ENCODE measurements around the gene PCARE.

PCARE gene

DNA sequence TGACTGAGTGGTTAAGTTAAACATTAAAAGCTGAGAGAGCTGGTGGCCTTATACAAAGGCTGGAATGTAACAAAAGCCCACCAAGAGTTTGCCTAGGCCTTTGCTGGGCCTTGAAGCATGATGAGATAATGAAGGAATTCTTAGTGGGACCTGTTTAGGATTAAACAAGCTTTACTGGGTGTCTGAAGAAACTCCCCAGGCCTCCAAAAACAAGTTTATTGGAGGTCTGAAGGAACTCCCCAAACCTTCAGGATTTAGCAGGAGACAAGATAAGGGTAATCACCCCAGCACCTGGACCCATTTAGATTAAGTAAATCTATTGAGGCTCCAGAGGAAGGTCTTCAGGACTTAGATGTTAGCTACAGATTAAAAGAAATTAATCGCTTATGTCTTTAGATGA, 18.7 kb downstream of the PCARE start:
- Histone ChIP-seq H3K27ac (ENCODE audit: extremely low read depth, low read depth, low read length) (no peak overlapping the region), H3K4me3 (ENCODE audit: low read depth, low read length) (no peak overlapping the region), H3K4me1 (ENCODE audit: control insufficient read depth, insufficient read depth, low read length) (no peaks in the 10 kb centered on the region), H3K9me3 (ENCODE audit: control insufficient read depth, insufficient read depth, low read depth, low read length) (no peaks in the 10 kb centered on the region), H3K36me3 (ENCODE audit: control insufficient read depth in 2 of 2, insufficient read depth in 1 of 2, low read length in 2 of 2) (no peaks in the 10 kb centered on the region)
- ChIA-PET CTCF (interaction anchor here (0.6 to 1.1 kb wide), 4 partner anchors 11 to 1060 kb away, joined by 3 to 4 read pairs (median 3); no protein-coding TSS in a partner anchor), POLR2A (no interaction called here)
- TF ChIP-seq ZNF843 (tag by site-specific recombination; IDR thresholded peaks at IDR 0.05) (no peak), SCRT2 (tag by site-specific recombination; IDR thresholded peaks at IDR 0.05) (no peak), GLIS1 (tag by site-specific recombination; IDR thresholded peaks at IDR 0.05) (no peak), ZNF16 (tag by site-specific recombination; IDR thresholded peaks at IDR 0.05; ENCODE audit: low read depth) (no peak), ZNF112 (tag by site-specific recombination; IDR thresholded peaks at IDR 0.05) (no peak), ZNF776 (tag by site-specific recombination; IDR thresholded peaks at IDR 0.05; ENCODE audit: borderline replicate concordance) (no peak), ZNF37A (tag by site-specific recombination; IDR thresholded peaks at IDR 0.05) (no peak), ZNF654 (tag by site-specific recombination; IDR thresholded peaks at IDR 0.05; ENCODE audit: low read depth) (no peak), ZNF140 (tag by site-specific recombination; IDR thresholded peaks at IDR 0.05) (no peak)
- TF ChIP-seq, protein P1, sequence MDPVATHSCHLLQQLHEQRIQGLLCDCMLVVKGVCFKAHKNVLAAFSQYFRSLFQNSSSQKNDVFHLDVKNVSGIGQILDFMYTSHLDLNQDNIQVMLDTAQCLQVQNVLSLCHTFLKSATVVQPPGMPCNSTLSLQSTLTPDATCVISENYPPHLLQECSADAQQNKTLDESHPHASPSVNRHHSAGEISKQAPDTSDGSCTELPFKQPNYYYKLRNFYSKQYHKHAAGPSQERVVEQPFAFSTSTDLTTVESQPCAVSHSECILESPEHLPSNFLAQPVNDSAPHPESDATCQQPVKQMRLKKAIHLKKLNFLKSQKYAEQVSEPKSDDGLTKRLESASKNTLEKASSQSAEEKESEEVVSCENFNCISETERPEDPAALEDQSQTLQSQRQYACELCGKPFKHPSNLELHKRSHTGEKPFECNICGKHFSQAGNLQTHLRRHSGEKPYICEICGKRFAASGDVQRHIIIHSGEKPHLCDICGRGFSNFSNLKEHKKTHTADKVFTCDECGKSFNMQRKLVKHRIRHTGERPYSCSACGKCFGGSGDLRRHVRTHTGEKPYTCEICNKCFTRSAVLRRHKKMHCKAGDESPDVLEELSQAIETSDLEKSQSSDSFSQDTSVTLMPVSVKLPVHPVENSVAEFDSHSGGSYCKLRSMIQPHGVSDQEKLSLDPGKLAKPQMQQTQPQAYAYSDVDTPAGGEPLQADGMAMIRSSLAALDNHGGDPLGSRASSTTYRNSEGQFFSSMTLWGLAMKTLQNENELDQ (tag by site-specific recombination; IDR thresholded peaks at IDR 0.05; ENCODE audit: low read depth) = no peak
- TF ChIP-seq, protein P2, sequence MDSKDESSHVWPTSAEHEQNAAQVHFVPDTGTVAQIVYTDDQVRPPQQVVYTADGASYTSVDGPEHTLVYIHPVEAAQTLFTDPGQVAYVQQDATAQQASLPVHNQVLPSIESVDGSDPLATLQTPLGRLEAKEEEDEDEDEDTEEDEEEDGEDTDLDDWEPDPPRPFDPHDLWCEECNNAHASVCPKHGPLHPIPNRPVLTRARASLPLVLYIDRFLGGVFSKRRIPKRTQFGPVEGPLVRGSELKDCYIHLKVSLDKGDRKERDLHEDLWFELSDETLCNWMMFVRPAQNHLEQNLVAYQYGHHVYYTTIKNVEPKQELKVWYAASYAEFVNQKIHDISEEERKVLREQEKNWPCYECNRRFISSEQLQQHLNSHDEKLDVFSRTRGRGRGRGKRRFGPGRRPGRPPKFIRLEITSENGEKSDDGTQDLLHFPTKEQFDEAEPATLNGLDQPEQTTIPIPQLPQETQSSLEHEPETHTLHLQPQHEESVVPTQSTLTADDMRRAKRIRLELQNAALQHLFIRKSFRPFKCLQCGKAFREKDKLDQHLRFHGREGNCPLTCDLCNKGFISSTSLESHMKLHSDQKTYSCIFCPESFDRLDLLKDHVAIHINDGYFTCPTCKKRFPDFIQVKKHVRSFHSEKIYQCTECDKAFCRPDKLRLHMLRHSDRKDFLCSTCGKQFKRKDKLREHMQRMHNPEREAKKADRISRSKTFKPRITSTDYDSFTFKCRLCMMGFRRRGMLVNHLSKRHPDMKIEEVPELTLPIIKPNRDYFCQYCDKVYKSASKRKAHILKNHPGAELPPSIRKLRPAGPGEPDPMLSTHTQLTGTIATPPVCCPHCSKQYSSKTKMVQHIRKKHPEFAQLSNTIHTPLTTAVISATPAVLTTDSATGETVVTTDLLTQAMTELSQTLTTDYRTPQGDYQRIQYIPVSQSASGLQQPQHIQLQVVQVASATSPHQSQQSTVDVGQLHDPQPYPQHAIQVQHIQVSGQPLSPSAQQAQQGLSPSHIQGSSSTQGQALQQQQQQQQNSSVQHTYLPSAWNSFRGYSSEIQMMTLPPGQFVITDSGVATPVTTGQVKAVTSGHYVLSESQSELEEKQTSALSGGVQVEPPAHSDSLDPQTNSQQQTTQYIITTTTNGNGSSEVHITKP (tag by site-specific recombination; IDR thresholded peaks at IDR 0.05) = no peak
- TF ChIP-seq, protein P3, sequence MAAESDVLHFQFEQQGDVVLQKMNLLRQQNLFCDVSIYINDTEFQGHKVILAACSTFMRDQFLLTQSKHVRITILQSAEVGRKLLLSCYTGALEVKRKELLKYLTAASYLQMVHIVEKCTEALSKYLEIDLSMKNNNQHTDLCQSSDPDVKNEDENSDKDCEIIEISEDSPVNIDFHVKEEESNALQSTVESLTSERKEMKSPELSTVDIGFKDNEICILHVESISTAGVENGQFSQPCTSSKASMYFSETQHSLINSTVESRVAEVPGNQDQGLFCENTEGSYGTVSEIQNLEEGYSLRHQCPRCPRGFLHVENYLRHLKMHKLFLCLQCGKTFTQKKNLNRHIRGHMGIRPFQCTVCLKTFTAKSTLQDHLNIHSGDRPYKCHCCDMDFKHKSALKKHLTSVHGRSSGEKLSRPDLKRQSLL (tag by site-specific recombination; IDR thresholded peaks at IDR 0.05) = no peak
- TF ChIP-seq, protein P4, sequence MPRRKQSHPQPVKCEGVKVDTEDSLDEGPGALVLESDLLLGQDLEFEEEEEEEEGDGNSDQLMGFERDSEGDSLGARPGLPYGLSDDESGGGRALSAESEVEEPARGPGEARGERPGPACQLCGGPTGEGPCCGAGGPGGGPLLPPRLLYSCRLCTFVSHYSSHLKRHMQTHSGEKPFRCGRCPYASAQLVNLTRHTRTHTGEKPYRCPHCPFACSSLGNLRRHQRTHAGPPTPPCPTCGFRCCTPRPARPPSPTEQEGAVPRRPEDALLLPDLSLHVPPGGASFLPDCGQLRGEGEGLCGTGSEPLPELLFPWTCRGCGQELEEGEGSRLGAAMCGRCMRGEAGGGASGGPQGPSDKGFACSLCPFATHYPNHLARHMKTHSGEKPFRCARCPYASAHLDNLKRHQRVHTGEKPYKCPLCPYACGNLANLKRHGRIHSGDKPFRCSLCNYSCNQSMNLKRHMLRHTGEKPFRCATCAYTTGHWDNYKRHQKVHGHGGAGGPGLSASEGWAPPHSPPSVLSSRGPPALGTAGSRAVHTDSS (tag by site-specific recombination; IDR thresholded peaks at IDR 0.05) = no peak

DNA sequence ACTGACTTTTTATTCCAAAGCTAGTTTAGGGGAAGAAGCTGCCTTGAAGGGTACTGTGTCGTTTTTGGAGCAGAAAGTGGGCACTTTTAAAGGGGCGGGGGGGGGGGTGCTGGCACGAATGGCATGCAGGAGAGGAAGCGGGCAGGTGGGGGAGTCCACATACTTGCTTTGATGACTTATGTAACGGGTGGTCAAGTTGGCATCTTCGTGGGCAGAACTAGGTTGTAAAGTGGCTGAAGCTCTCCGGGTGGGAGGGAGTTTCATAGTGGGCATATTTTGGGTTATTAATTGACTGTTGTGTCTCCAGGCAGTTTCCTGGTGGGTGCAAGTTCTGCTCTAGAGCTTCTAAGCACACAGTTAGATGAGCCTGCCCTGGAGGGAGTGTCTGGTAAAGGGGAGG, 19.9 kb downstream of the PCARE start:
- POLR2A ChIA-PET = no interaction called here
- Histone ChIP-seq H3K4me3 (ENCODE audit: low read depth, low read length) (no peak overlapping the region), H3K9me3 (ENCODE audit: control insufficient read depth, insufficient read depth, low read depth, low read length) (no peaks in the 10 kb centered on the region), H3K36me3 (ENCODE audit: control insufficient read depth in 2 of 2, insufficient read depth in 1 of 2, low read length in 2 of 2) (no peaks in the 10 kb centered on the region), H3K4me1 (ENCODE audit: control insufficient read depth, insufficient read depth, low read length) (no peaks in the 10 kb centered on the region), H3K27ac (ENCODE audit: extremely low read depth, low read depth, low read length) (no peak overlapping the region)
- CTCF ChIA-PET = interaction anchor here (0.7 to 1.2 kb wide), 2 partner anchors 16 to 1300 kb away, joined by 3 read pairs; no protein-coding TSS in a partner anchor
- TF ChIP-seq SP7 (tag by site-specific recombination; IDR thresholded peaks at IDR 0.05) (no peak), ZNF664 (tag by site-specific recombination; IDR thresholded peaks at IDR 0.05) (no peak), ZNF223 (tag by site-specific recombination; IDR thresholded peaks at IDR 0.05) (no peak), ZNF266 (tag by site-specific recombination; IDR thresholded peaks at IDR 0.05; ENCODE audit: low read depth) (no peak), ZNF335 (tag by site-specific recombination; conservative IDR thresholded peaks at IDR 0.05) (no peak), PRDM1 (tag by site-specific recombination; IDR thresholded peaks at IDR 0.05) (no peak), ZNF157 (tag by site-specific recombination; IDR thresholded peaks at IDR 0.05) (no peak)
- TF ChIP-seq, protein P5, sequence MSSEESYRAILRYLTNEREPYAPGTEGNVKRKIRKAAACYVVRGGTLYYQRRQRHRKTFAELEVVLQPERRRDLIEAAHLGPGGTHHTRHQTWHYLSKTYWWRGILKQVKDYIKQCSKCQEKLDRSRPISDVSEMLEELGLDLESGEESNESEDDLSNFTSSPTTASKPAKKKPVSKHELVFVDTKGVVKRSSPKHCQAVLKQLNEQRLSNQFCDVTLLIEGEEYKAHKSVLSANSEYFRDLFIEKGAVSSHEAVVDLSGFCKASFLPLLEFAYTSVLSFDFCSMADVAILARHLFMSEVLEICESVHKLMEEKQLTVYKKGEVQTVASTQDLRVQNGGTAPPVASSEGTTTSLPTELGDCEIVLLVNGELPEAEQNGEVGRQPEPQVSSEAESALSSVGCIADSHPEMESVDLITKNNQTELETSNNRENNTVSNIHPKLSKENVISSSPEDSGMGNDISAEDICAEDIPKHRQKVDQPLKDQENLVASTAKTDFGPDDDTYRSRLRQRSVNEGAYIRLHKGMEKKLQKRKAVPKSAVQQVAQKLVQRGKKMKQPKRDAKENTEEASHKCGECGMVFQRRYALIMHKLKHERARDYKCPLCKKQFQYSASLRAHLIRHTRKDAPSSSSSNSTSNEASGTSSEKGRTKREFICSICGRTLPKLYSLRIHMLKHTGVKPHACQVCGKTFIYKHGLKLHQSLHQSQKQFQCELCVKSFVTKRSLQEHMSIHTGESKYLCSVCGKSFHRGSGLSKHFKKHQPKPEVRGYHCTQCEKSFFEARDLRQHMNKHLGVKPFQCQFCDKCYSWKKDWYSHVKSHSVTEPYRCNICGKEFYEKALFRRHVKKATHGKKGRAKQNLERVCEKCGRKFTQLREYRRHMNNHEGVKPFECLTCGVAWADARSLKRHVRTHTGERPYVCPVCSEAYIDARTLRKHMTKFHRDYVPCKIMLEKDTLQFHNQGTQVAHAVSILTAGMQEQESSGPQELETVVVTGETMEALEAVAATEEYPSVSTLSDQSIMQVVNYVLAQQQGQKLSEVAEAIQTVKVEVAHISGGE (tag by site-specific recombination; conservative IDR thresholded peaks at IDR 0.05; ENCODE audit: low read depth) = no peak

All from HEK293 (cell line).